Stimulated activated CD8-positive, alpha-beta memory T cell treated with anti-CD3 and anti-CD28 coated beads, Interleukin-2, amount 100 ng/mL, for 1 hour (primary cell): Measurements from ENCODE around the gene IGFBPL1.
"Not testable (repeated sequence)": the region's sequence is repeated elsewhere in the genome, so short reads cannot be mapped to it uniquely, and the experiment has no call there.

Experiments used
- DNase-seq, 2 donors: peaks; one replicate each; pipeline ENCODE4 v3.0.0-alpha.2; 2020; ENCODE audit warnings: low read depth in 2 of 2

The IGFBPL1 gene, protein sequence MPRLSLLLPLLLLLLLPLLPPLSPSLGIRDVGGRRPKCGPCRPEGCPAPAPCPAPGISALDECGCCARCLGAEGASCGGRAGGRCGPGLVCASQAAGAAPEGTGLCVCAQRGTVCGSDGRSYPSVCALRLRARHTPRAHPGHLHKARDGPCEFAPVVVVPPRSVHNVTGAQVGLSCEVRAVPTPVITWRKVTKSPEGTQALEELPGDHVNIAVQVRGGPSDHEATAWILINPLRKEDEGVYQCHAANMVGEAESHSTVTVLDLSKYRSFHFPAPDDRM

DNA sequence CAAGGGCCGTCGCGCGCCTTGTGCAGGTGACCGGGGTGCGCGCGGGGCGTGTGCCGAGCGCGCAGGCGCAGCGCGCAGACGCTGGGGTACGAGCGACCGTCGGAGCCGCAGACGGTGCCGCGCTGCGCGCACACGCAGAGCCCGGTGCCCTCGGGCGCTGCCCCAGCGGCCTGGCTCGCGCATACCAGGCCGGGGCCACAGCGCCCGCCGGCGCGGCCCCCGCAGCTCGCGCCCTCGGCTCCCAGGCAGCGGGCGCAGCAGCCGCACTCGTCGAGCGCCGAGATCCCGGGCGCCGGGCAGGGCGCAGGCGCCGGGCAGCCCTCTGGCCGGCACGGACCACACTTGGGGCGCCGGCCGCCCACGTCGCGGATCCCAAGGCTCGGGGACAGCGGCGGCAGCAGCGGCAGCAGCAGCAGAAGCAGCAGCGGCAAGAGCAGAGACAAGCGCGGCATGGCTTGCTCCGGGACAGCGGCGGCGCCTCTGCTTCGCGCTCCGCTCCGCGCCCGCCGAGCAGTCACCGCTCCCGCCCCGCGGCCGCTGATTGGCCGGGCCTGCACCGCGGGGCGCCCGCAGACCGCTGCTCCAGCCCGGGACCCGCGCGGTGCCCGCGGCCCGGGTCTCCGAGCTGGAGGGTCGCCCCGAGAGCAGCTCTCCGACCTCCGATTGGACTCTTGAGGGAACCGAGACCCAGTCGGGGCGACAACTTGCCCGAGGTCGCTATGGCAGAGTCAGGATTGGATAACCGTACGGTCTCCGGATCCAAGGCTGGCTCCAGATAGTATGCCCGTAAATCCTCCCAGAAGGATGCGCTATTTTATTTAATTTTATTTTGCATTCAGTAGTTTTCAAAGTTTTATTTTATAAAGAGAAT is at the start of gene IGFBPL1:
IGFBPL1 (minus strand) TSS at position 482 of the 871 bp plus-strand sequence; CDS start at position 452, 30 bp downstream.
- no peak for DNase-seq

GRCh38 chr9:38472583-38473249 is 48.5 kb upstream of the IGFBPL1 start:
- DNase-seq = not testable (repeated sequence)

- no peak for DNase-seq
Measured at GRCh38 chr9:38467404-38467803, 43.1 kb upstream of the IGFBPL1 start.

- no peak for DNase-seq
Measured at GRCh38 chr9:38453835-38454234, 29.6 kb upstream of the IGFBPL1 start.

DNA sequence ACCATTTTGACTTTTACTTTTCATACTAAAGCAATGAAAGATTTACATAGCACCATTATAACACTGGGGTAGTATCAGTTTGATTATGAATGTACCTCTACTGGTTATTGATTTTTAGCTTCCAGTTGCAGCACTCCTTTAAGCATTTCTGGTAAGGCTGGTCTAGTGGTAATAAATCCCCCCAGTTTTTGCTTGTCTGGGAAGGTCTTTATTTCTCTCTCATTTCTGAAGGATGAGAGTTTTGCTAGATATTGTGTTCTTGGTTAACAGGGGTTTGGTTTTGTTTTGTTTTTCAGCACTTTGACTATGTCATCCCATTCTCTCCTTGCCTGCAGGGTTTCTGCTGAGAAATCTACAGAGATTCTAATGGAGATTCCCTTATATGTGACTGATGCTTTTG is 26.9 kb upstream of the IGFBPL1 start:
- DNase-seq = no peak

- no peak for DNase-seq
Measured at GRCh38 chr9:38447703-38448102, 23.4 kb upstream of the IGFBPL1 start.

DNA sequence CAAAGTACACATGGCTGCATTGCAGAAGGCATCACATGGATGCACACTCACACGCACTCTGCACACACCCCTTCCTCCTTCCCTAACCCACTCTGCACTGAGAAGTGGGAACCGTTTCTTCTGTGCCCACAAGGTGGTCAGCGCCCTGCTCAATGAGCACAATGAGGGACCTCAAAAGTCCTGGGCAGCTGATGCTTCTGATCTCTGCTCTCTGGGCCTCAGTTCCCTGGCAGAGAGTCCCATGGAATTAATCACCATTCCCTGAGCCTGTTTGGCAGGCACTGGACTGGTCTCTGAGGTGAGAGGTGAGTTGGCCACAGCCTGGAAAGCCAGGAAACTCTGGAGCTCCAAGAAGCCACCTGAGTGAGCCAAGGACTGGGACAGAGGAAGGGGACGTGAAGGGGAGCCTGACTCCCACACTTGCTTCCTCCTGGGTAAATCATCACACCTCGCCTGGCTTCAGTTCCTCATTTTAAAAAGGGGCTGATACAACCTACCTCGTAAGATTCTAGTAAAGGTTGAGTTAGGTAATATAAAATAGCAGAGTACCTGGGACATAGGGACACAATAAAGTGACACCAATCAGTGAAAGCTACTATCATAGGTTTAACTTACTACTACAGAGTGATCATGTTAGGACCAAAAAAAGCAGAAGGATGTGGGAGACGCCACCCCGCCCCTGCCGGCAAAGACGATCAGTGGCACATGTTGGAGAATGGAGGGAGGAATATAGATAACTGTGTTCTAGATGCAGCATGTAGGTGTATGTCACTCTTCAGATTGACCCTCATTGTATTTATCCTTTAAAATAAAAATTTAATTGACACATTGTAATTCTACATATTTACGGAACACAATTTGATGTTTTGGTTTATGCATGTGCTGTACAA is 21.1 kb upstream of the IGFBPL1 start:
- no peak for DNase-seq

- DNase-seq = no peak
Measured at GRCh38 chr9:38443597-38443996, 19.3 kb upstream of the IGFBPL1 start.

DNA sequence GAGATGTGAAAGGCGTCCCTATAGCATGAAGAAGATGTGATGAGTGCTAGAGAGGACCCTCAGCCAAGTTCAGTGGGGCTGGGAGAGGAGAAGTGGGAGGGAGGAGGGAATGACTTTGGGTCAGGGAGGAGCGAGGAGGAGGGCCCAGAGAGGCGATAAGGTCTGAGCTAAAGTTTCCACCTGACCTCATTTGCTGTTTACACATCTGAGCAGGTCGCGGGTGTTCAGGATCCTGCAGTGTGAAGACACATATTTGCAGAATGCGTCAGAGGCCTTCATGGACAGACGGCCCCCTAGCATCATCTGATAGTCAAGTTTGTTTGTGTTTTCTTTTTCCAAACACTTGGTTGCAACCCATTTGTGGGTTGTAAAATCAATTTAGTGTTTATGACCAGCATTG is 18.9 kb upstream of the IGFBPL1 start:
- no peak for DNase-seq

- no peak for DNase-seq
Measured at GRCh38 chr9:38442473-38443096, 18.3 kb upstream of the IGFBPL1 start.

DNA sequence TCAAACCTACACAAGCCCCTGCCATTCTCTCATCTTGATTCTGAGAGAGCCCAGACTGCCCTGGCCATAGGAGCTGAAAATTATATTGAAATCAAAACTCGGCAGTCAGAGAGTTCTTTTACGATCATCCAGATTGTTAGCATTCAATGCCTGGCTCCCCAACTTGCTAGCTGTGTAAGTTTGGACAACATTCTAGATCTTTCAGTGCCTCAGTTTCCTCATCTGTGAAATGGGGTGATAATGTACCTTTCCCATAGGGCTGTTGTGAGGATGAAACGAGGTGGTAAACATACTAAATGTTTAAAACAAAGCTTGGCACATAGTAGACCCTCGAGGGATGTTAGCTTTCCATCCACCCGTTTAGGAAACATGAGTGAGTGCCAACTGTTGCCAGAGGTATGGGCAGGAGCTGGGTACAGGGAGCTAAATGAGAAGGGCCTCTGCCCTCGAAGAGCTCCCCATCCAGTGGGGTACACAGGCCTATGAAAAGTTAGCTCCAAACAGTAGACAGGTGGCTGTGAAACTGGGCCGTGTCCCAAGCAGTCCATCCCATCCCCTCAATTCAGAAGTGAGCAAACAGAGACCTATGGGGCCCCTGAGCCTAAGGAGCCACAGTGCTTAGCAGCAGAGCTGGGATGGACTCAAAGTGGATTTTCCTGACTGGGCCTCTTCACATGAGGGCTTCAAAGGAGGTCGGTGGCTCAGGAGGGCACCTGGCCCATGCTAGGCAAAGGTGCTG is 17.3 kb upstream of the IGFBPL1 start:
- no peak for DNase-seq

GRCh38 chr9:38440516-38440915 is 16.3 kb upstream of the IGFBPL1 start:
- DNase-seq = no peak

- no peak for DNase-seq
Measured at GRCh38 chr9:38439916-38440301, 15.7 kb upstream of the IGFBPL1 start.

- no peak for DNase-seq
Measured at GRCh38 chr9:38439291-38439915, 15.1 kb upstream of the IGFBPL1 start.

GRCh38 chr9:38437193-38437823 is 13.1 kb upstream of the IGFBPL1 start:
- no peak for DNase-seq

DNA sequence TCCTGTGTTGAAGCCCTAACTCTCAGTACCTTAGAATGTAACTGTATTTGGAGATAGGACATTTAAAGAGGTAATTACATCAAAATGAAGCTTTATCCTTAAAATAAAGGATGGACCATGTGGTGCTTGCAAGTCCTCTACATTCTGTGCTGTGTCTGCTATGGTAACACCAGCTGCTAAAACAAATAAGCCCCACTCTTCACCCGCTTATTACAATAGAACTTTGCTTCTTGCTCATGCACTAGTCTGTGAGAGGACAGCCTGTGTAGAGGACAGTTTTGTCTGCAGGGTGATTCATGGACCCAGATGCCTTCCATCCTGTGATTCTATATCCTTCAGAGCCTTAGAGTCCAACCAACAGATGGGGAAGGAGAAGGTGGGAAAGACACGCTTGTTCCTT is 12.5 kb upstream of the IGFBPL1 start:
- no peak for DNase-seq

- no peak for DNase-seq
Measured at GRCh38 chr9:38435521-38435920, 11.3 kb upstream of the IGFBPL1 start.

- no peak for DNase-seq
Measured at GRCh38 chr9:38434853-38435252, 10.6 kb upstream of the IGFBPL1 start.

DNA sequence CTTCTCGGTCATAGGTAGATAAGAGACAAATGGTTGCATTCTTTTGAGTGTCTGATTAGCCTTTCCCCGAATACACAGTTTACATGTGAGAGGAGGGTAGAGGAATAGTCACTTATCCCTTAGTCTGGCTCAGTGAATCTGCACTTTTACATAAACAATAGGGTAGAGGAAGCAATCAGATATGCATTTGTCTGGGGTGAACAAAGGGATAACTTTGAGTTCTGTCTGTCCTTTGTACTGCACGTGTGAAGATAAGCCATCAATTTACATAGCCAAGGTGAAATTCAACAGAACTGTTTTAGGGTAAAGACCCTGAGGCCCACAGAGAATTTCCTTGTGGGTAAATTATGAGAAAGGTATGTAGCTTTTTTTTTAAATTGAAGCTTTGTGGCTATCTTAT is 10.1 kb upstream of the IGFBPL1 start:
- DNase-seq = no peak
